Dermis microvascular lymphatic vessel endothelial cell (primary cell): ENCODE measurements around the gene ZNF445. TPM values are rescaled to one million over a fixed set of nuclear protein-coding genes. Genes with fewer than 3 reads are reported as not detected.
A peak's percentile ranks its signal among the peaks of the same experiment; 100 is the strongest.
"Not testable (repeated sequence)": the region's sequence is repeated elsewhere in the genome, so short reads cannot be mapped to it uniquely, and the experiment has no call there.

Experiments
- DNase-seq, 2 donors: peaks; one replicate each; pipeline versions ENCODE4 v3.0.0 to v3.0.0-alpha.2; 2010; ENCODE audit warnings: low read depth in 2 of 2
- total RNA-seq: library from RNA; depleted of rRNA; stranded (reverse); fragments of >200 nt; gene quantifications from 2 replicates; pipeline ENCODE4 v1.2.1, GENCODE V29; 2014

ZNF445 gene
- total RNA-seq, 1 donor from 2014 or later = 5.4 TPM

- no peak for DNase-seq
Measured at GRCh38 chr3:44476963-44477311, 533 bp downstream of the ZNF445 start.

GRCh38 chr3:44476181-44476611 is 1.3 kb downstream of the ZNF445 start:
- peak in 1 of 2 donors; percentile 41 for DNase-seq

GRCh38 chr3:44474886-44475285 is 2.6 kb downstream of the ZNF445 start:
- not testable (repeated sequence) for DNase-seq

- DNase-seq = no peak
Measured at GRCh38 chr3:44470430-44470829, 7.0 kb downstream of the ZNF445 start.

GRCh38 chr3:44469914-44470313 is 7.6 kb downstream of the ZNF445 start:
- no peak for DNase-seq

- no peak for DNase-seq
Measured at GRCh38 chr3:44468572-44469520, 8.6 kb downstream of the ZNF445 start.

- not testable (repeated sequence) for DNase-seq
Measured at GRCh38 chr3:44468099-44468537, 9.4 kb downstream of the ZNF445 start.

GRCh38 chr3:44467241-44467640 is 10.2 kb downstream of the ZNF445 start:
- DNase-seq = peak in 1 of 2 donors; percentile 56

- not testable (repeated sequence) for DNase-seq
Measured at GRCh38 chr3:44464920-44465319, 12.6 kb downstream of the ZNF445 start.

GRCh38 chr3:44464509-44464908 is 13.0 kb downstream of the ZNF445 start:
- DNase-seq = no peak

GRCh38 chr3:44460050-44460449 is 17.4 kb downstream of the ZNF445 start:
- not testable (repeated sequence) for DNase-seq

GRCh38 chr3:44455318-44455717 is 22.2 kb downstream of the ZNF445 start:
- DNase-seq = no peak

- DNase-seq = no peak
Measured at GRCh38 chr3:44454258-44454657, 23.2 kb downstream of the ZNF445 start.

- DNase-seq = no peak
Measured at GRCh38 chr3:44451441-44451840, 26.0 kb downstream of the ZNF445 start.

- DNase-seq = no peak
Measured at GRCh38 chr3:44446929-44447328, 30.5 kb downstream of the ZNF445 start.

GRCh38 chr3:44445786-44446185 is 31.7 kb downstream of the ZNF445 start:
- no peak for DNase-seq

GRCh38 chr3:44444896-44445691 is 32.4 kb downstream of the ZNF445 start:
- DNase-seq = no peak

- no peak for DNase-seq
Measured at GRCh38 chr3:44444437-44444836, 33.0 kb downstream of the ZNF445 start.

- DNase-seq = no peak
Measured at GRCh38 chr3:44442596-44443309, 34.7 kb downstream of the ZNF445 start.

- DNase-seq = peak; percentile 93 to 94
Measured at GRCh38 chr3:44439499-44440295, 37.8 kb downstream of the ZNF445 start.

GRCh38 chr3:44437800-44438199 is 39.7 kb downstream of the ZNF445 start:
- DNase-seq = no peak
